HepG2 (cell line): Measurements from ENCODE around the gene LMCD1. TPM values are rescaled to one million over a fixed set of nuclear protein-coding genes. Genes with fewer than 3 reads are reported as not detected.

Source experiments
- ATAC-seq: fragments of 200-7000 bp; cut with Tn5 transposase; 3 replicates; pipeline ENCODE4 v1.9.1; 2020; ENCODE audit warnings: mild to moderate bottlenecking, moderate library complexity
- BruUV-seq: library from RNA; stranded (reverse); fragments of 400-500 nt; replicated peaks from 2 replicates; lab custom pipeline; 2021; lab: Mats Ljungman, UMichigan
- CTCF ChIA-PET: fragments of 300-600 bp; formaldehyde crosslinking; extraction: SDS; loops from one replicate; lab custom pipeline; 2021; ENCODE audit warnings: low total read pairs, inconsistent platforms, low intra/inter-chr PET ratio; lab: Yijun Ruan, JAX
- POLR2A ChIA-PET: fragments of 350-600 bp; sonication (Branson Sonifier 250); formaldehyde crosslinking; loops from one replicate; lab custom pipeline; 2020; ENCODE audit warnings: antibody characterized with exemption, inconsistent platforms; lab: Yijun Ruan, JAX
- DNase-seq: peaks from one replicate; pipeline ENCODE4 v3.0.0-alpha.2; 2015; ENCODE audit warnings: low spot score
- FAIRE-seq: peaks from 3 replicates; lab custom pipeline; 2011; peaks lifted over from hg19 to GRCh38; lab: Jason Lieb, UNC
- H2AFZ ChIP-seq: one replicate; pipeline ENCODE4 v1.6.1; 2011; ENCODE audit warnings: low read length, inconsistent platforms
- H3K27ac ChIP-seq: fragments of 300-600 bp; 3 replicates; pipeline ENCODE4 v1.8.0; 2011; ENCODE audit warnings: mixed run types, mild to moderate bottlenecking, mixed read lengths, low read length, inconsistent platforms; ENCODE audit not compliant: insufficient read depth; ENCODE audit errors: extremely low read length
- H3K27me3 ChIP-seq, 2 experiments: fragments of 200-600 bp in 1 of 2; 2 replicates in 1 of 2; 3 replicates in 1 of 2; pipeline versions ENCODE4 v1.6.0 to v1.8.0; 2011; ENCODE audit warnings: low read length in 2 of 2, mild to moderate bottlenecking in 2 of 2, moderate library complexity in 2 of 2, inconsistent platforms in 1 of 2; ENCODE audit not compliant: insufficient read depth in 2 of 2, control insufficient read depth in 1 of 2
- H3K36me3 ChIP-seq, 2 experiments: fragments of 200-600 bp in 1 of 2; replicated peaks in 1 of 2; 2 replicates in 1 of 2; 3 replicates in 1 of 2; pipeline versions ENCODE4 v1.5.1 to v1.8.0; 2011; ENCODE audit warnings: low read length in 2 of 2, inconsistent platforms in 1 of 2; ENCODE audit not compliant: insufficient read depth in 2 of 2, control insufficient read depth in 1 of 2
- H3K4me1 ChIP-seq: 2 replicates; pipeline ENCODE4 v1.5.1; 2012; ENCODE audit warnings: low read length, inconsistent platforms; ENCODE audit not compliant: insufficient read depth
- H3K4me2 ChIP-seq: 2 replicates; pipeline ENCODE4 v1.6.0; 2011; ENCODE audit warnings: low read depth, low read length, inconsistent platforms
- H3K4me3 ChIP-seq, 3 experiments: fragments of 200-600 bp in 1 of 3; sonication (generic), shearing (Covaris generic) in 1 of 3; replicated peaks in 1 of 3; 2 replicates each; pipeline ENCODE4 v1.5.1; 2011 to 2016; ENCODE audit warnings: low read length in 3 of 3, inconsistent platforms in 2 of 3, low read depth in 2 of 3, mild to moderate bottlenecking in 2 of 3, control low read depth in 1 of 3, mixed read lengths in 1 of 3; ENCODE audit not compliant: insufficient read depth in 1 of 3
- H3K79me2 ChIP-seq: one replicate; pipeline ENCODE4 v1.6.1; 2011; ENCODE audit warnings: low read length, inconsistent platforms; ENCODE audit not compliant: insufficient read depth
- H3K9ac ChIP-seq: 2 replicates; pipeline ENCODE4 v1.6.0; 2011; ENCODE audit warnings: mild to moderate bottlenecking, low read depth, low read length, inconsistent platforms; ENCODE audit not compliant: insufficient read depth
- H3K9me3 ChIP-seq: 2 replicates; pipeline ENCODE4 v1.5.1; 2012; ENCODE audit warnings: mild to moderate bottlenecking, low read length
- H4K20me1 ChIP-seq: 2 replicates; pipeline ENCODE4 v1.6.0; 2011; ENCODE audit warnings: inconsistent platforms, mild to moderate bottlenecking, low read length, moderate library complexity; ENCODE audit not compliant: insufficient read depth
- DMAP1 ChIP-seq: IDR thresholded peaks from 2 replicates; pipeline ENCODE4 v1.6.1; 2016
- HOXA9 ChIP-seq: sonication (generic); formaldehyde crosslinking; IDR thresholded peaks from 2 replicates; pipeline ENCODE4 v1.8.1; 2022; ENCODE audit warnings: missing genetic modification reagents, mild to moderate bottlenecking, moderate library complexity, borderline replicate concordance
- KLF15 ChIP-seq: sonication (generic); formaldehyde crosslinking; IDR thresholded peaks from 2 replicates; pipeline ENCODE4 v1.8.1; 2023; ENCODE audit warnings: borderline replicate concordance, mild to moderate bottlenecking, inconsistent platforms, missing genetic modification reagents, mixed read lengths
- NFE2L1 ChIP-seq: sonication (generic); formaldehyde crosslinking; IDR thresholded peaks from 2 replicates; pipeline ENCODE4 v1.4.0; 2020; ENCODE audit warnings: missing genetic modification reagents, mild to moderate bottlenecking, borderline replicate concordance
- PHB2 ChIP-seq: fragments of 450-650 bp; IDR thresholded peaks from 2 replicates; pipeline ENCODE4 v1.6.1; 2018; ENCODE audit not compliant: partially characterized antibody
- RFX1 ChIP-seq: fragments of 450-650 bp; IDR thresholded peaks from 2 replicates; pipeline ENCODE4 v1.6.1; 2017
- TEAD3 ChIP-seq: optimal IDR thresholded peaks from 2 replicates; pipeline ENCODE3; 2016; ENCODE audit warnings: borderline replicate concordance
- ZFY ChIP-seq: sonication (generic); formaldehyde crosslinking; IDR thresholded peaks from 2 replicates; pipeline ENCODE4 v1.4.0; 2020; ENCODE audit warnings: missing genetic modification reagents
- ZNF24 ChIP-seq: fragments of 450-650 bp; IDR thresholded peaks from 2 replicates; pipeline ENCODE4 v1.6.1; 2017; ENCODE audit warnings: antibody characterized with exemption, mild to moderate bottlenecking
- ZNF510 ChIP-seq: sonication (generic); formaldehyde crosslinking; IDR thresholded peaks from 2 replicates; pipeline ENCODE4 v1.4.0; 2020; ENCODE audit warnings: low read depth, mild to moderate bottlenecking, missing genetic modification reagents
- ZNF629 ChIP-seq: sonication (generic); formaldehyde crosslinking; conservative IDR thresholded peaks from 2 replicates; pipeline ENCODE4 v1.5.0; 2020; ENCODE audit warnings: missing genetic modification reagents
- ZNF713 ChIP-seq: sonication (generic); formaldehyde crosslinking; IDR thresholded peaks from 2 replicates; pipeline ENCODE4 v1.4.0; 2020; ENCODE audit warnings: mild to moderate bottlenecking, missing genetic modification reagents
- ZNF782 ChIP-seq: sonication (generic); formaldehyde crosslinking; IDR thresholded peaks from 2 replicates; pipeline ENCODE4 v1.4.0; 2020; ENCODE audit warnings: missing genetic modification reagents, mild to moderate bottlenecking, borderline replicate concordance
- WGBS: methylation state at CpG from one replicate; pipeline ENCODE4 v1.1.6; 2017; ENCODE audit warnings: low lambda C conversion rate; 5-methylcytosine and 5-hydroxymethylcytosine counted together
- in situ Hi-C: cut with HindIII; loops from 2 replicates; pipeline ENCODE4 v1.10.0; 2017; ENCODE audit warnings: low pct_unique_long_range_greater_than_20kb; ENCODE audit not compliant: extremely low pct_ligation_motif_present
- intact Hi-C: fragments of 100-400 bp; cut with micrococcal nuclease; formaldehyde crosslinking; loops from one replicate; pipeline ENCODE4 v1.10.0; 2022; ENCODE audit not compliant: unreplicated experiment
- polyA plus RNA-seq, 8 experiments: library from polyadenylated mRNA; depleted of rRNA in 3 of 8; stranded (reverse) in 7 of 8; unstranded in 1 of 8; fragments of >200 nt; fragmentation: Illumina TruSeq in 4 of 8; extraction: Trizol in 4 of 8; gene quantifications; 2 replicates each; pipeline versions ENCODE4 v1.2.1 to v1.2.3, GENCODE V29; 2011 to 2016; ENCODE audit warnings: low read depth in 4 of 8, missing spikeins in 1 of 8, mixed read lengths in 1 of 8; ENCODE audit not compliant: insufficient read depth in 1 of 8
- total RNA-seq, 5 experiments: library from RNA; depleted of rRNA; stranded (reverse); fragments of >200 nt; fragmentation: Illumina TruSeq; extraction: Trizol; gene quantifications; 2 replicates each; pipeline ENCODE4 v1.2.3, GENCODE V29; 2016; ENCODE audit warnings: low read depth in 1 of 5
- TF ChIP-seq, protein P1 (sequence below): IDR thresholded peaks from 2 replicates; pipeline ENCODE4 v1.6.1; 2016; ENCODE audit warnings: mild to moderate bottlenecking
- TF ChIP-seq, protein P2 (sequence below): sonication (generic); formaldehyde crosslinking; IDR thresholded peaks from 2 replicates; pipeline ENCODE4 v1.5.0; 2020; ENCODE audit warnings: mild to moderate bottlenecking, missing genetic modification reagents

LMCD1 gene
- total and polyA plus RNA-seq, 2 of the 13 experiments (the other 11 are each of a cell fraction or from before 2014, with no cell fraction given) = 6.2 to 7.1 TPM

DNA sequence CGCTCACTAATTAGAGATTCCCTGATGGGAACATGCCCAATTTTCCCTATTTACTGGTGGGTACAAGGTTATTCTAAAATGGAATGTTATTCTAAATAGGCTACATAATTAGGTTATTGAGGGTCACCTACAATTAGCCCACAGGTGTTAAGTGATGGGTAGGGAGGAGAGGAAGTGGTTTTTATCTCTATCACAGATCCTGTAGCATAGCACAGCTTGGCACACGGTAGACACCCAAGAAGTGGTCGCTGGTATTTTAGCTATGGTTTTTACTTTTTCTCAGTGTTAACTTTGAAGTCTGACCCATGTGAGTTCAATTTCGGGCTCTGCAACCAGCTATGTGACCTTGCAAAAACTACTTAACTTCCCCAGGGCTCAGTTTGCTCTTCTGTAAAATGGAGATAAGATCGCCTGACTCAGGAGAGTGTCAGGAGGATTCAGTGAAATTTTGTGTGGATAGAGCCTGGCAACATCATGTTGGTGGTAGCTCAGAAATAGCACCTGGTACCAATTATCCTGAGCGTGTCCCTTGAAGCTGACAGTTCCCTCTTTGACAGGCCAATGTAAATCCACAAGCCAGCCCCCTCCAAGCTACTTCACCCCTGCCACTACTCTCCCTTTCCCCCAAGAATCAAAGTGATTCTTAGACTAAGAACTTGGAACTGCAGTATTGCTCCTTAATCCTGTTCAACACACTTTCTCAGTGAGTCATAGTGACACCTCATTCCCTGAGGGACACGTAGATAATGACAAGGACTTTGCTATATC, 8.7 kb upstream of the LMCD1 start:
- Histone ChIP-seq H3K79me2 (no peaks in the 10 kb centered on the region), H2AFZ (no peak overlapping the region), H3K36me3 (no peaks in the 10 kb centered on the region), H3K9me3 (no peaks in the 10 kb centered on the region), H3K9ac (no peak overlapping the region), H3K4me1 (peaks cover 45% of the 10 kb centered on the region), H4K20me1 (no peaks in the 10 kb centered on the region), H3K4me3 (no peak overlapping the region), H3K27me3 (no peaks in the 10 kb centered on the region), H3K4me2 (no peak overlapping the region), H3K27ac (no peak overlapping the region)
- ATAC-seq = no peak
- ChIA-PET CTCF (no interaction called here), POLR2A (no interaction called here)
- WGBS = 85% methylated on average over 7 of the region's 7 CpGs
- intact Hi-C loops (no loop called here), in situ Hi-C loops (no loop called here)
- TF ChIP-seq HOXA9 (no peak), ZNF629 (CRISPR knock-in tag) (0 out of 2 replicates have a peak, but pooled peaks have one; percentile 42)
- no peak for DNase-seq
- no peak for FAIRE-seq
- no TSS peak for BruUV-seq

DNA sequence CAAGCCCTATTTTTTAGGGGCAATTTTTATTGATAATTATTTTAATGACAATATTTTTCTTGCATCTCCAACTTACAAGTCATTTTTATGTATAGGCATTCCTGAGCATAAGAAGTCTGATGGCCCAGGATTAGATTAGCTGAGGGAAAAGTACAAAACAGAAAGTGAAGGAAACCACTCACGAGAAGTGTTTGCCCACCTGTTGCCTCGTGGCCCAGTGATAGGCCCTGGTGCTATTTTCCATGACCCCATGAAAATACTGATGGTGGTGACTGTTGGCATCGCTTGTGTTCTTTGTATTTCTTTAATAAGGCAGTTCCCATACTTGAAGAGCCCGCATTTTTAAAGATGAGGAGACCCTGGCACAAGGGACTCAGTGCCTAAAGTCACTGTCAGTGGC, 7.9 kb upstream of the LMCD1 start:
- intact Hi-C loops = no loop called here
- no peak for DNase-seq
- H3K27ac ChIP-seq = no peak overlapping the region
- no peak for ATAC-seq
- no peak overlapping the region for H3K4me2 ChIP-seq
- H3K9me3 ChIP-seq = no peaks in the 10 kb centered on the region
- peaks cover 52% of the 10 kb centered on the region for H3K4me1 ChIP-seq
- no peak overlapping the region for H2AFZ ChIP-seq
- no TSS peak for BruUV-seq
- ChIA-PET CTCF (no interaction called here), POLR2A (no interaction called here)
- H3K36me3 ChIP-seq = no peaks in the 10 kb centered on the region
- no peak overlapping the region for H3K9ac ChIP-seq
- no peak overlapping the region for H3K4me3 ChIP-seq
- 93% methylated on average over 4 of the region's 4 CpGs for WGBS
- in situ Hi-C loops = no loop called here
- H3K79me2 ChIP-seq = no peaks in the 10 kb centered on the region
- H4K20me1 ChIP-seq = no peaks in the 10 kb centered on the region
- no peaks in the 10 kb centered on the region for H3K27me3 ChIP-seq
- no peak for FAIRE-seq
- TF ChIP-seq PHB2 (no peak), ZNF510 (CRISPR knock-in tag) (no peak), TEAD3 (no peak), ZNF713 (CRISPR knock-in tag) (no peak), ZNF24 (no peak), KLF15 (CRISPR knock-in tag) (no peak), NFE2L1 (CRISPR knock-in tag) (no peak), ZFY (CRISPR knock-in tag) (no peak), RFX1 (no peak), DMAP1 (CRISPR knock-in tag) (no peak), ZNF782 (CRISPR knock-in tag) (no peak)
- TF ChIP-seq, protein P1, sequence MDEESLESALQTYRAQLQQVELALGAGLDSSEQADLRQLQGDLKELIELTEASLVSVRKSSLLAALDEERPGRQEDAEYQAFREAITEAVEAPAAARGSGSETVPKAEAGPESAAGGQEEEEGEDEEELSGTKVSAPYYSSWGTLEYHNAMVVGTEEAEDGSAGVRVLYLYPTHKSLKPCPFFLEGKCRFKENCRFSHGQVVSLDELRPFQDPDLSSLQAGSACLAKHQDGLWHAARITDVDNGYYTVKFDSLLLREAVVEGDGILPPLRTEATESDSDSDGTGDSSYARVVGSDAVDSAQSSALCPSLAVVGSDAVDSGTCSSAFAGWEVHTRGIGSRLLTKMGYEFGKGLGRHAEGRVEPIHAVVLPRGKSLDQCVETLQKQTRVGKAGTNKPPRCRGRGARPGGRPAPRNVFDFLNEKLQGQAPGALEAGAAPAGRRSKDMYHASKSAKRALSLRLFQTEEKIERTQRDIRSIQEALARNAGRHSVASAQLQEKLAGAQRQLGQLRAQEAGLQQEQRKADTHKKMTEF = no peak
- TF ChIP-seq, protein P2, sequence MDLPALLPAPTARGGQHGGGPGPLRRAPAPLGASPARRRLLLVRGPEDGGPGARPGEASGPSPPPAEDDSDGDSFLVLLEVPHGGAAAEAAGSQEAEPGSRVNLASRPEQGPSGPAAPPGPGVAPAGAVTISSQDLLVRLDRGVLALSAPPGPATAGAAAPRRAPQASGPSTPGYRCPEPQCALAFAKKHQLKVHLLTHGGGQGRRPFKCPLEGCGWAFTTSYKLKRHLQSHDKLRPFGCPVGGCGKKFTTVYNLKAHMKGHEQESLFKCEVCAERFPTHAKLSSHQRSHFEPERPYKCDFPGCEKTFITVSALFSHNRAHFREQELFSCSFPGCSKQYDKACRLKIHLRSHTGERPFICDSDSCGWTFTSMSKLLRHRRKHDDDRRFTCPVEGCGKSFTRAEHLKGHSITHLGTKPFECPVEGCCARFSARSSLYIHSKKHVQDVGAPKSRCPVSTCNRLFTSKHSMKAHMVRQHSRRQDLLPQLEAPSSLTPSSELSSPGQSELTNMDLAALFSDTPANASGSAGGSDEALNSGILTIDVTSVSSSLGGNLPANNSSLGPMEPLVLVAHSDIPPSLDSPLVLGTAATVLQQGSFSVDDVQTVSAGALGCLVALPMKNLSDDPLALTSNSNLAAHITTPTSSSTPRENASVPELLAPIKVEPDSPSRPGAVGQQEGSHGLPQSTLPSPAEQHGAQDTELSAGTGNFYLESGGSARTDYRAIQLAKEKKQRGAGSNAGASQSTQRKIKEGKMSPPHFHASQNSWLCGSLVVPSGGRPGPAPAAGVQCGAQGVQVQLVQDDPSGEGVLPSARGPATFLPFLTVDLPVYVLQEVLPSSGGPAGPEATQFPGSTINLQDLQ (CRISPR knock-in tag) = no peak
